Measurements from ENCODE around the gene PLCL1. TPM values are rescaled to one million over a fixed set of nuclear protein-coding genes. Genes with fewer than 3 reads are reported as not detected.

The PLCL1 gene
- total and polyA plus RNA-seq, 7 donors: 4.3 to 25.4 (median 12.6) TPM

GRCh38 chr2:197851451-197851850 is 47.1 kb downstream of the PLCL1 start:
- Histone ChIP-seq H3K9me3 (no peaks in the 10 kb centered on the region), H3K36me3 (ENCODE audit: insufficient read depth in 1 of 2, low read depth in 1 of 2) (no peaks in the 10 kb centered on the region), H3K27ac (peak overlapping the region; percentile 39), H3K4me3 (no peak overlapping the region), H3K4me1 (peaks cover 59% of the 10 kb centered on the region), H3K27me3 (ENCODE audit: insufficient read depth in 3 of 3, low read length in 2 of 3) (no peaks in the 10 kb centered on the region)
- peak; percentile 10 for TF ChIP-seq CTCF (IDR thresholded peaks at IDR 0.05)
- peak in 3 of 4 donors; percentile 55 to 64 (median 60) for ATAC-seq
- intact Hi-C loops (cut with DNase I): no loop called here
- 92 to 100% (median 93%) methylated on average over 1 of the region's 1 CpG for WGBS, 3 donors
- DNase-seq: no peak

DNA sequence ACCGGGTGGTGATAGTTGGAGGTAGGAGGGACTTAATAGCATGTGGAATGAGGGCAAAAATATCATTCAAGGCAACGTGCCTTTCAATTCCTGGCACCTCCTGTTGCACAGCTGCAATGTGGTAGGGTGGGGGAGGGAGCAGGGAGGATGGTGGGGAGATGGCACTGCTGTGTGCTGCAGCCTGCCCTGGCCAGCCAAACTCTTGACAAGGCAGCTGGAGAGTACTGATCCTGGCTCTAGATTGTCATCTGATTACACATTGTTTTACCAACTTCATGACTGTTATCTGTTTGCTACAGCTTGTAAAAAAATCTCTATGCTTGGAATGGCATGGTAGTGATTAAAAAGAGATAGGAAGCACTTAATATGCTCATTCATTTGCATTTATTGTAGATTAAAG is 47.7 kb downstream of the PLCL1 start:
- peaks cover 54% of the 10 kb centered on the region for H3K4me1 ChIP-seq
- intact Hi-C loops (cut with DNase I): no loop called here
- 15 to 23% (median 17%) methylated on average over 2 of the region's 2 CpGs for WGBS, 3 donors
- H3K36me3 ChIP-seq (ENCODE audit: insufficient read depth in 1 of 2, low read depth in 1 of 2): no peaks in the 10 kb centered on the region
- H3K27me3 ChIP-seq (ENCODE audit: insufficient read depth in 3 of 3, low read length in 2 of 3): no peaks in the 10 kb centered on the region
- peak overlapping the region; percentile 39 for H3K27ac ChIP-seq
- ATAC-seq (peak; percentile 82 to 94 (median 88)), DNase-seq (no peak)
- no peak overlapping the region for H3K4me3 ChIP-seq
- H3K9me3 ChIP-seq: no peaks in the 10 kb centered on the region
- no peak for TF ChIP-seq CTCF (IDR thresholded peaks at IDR 0.05)

- intact Hi-C loops (cut with DNase I): no loop called here
- Histone ChIP-seq H3K4me1 (peaks cover 40% of the 10 kb centered on the region), H3K27ac (no peak overlapping the region), H3K4me3 (no peak overlapping the region), H3K27me3 (ENCODE audit: insufficient read depth in 3 of 3, low read length in 2 of 3) (no peaks in the 10 kb centered on the region), H3K36me3 (ENCODE audit: insufficient read depth in 1 of 2, low read depth in 1 of 2) (no peaks in the 10 kb centered on the region), H3K9me3 (no peaks in the 10 kb centered on the region)
- WGBS, 3 donors: 67 to 79% (median 72%) methylated on average over 1 of the region's 1 CpG
- DNase-seq (no peak), ATAC-seq (no peak)
- TF ChIP-seq CTCF (IDR thresholded peaks at IDR 0.05): no peak
These were observed 49.2 kb downstream of the PLCL1 start for GRCh38 chr2:197853549-197853948.

GRCh38 chr2:197857476-197858107 is 53.2 kb downstream of the PLCL1 start:
- Histone ChIP-seq H3K27ac (no peak overlapping the region), H3K4me3 (no peak overlapping the region), H3K27me3 (ENCODE audit: insufficient read depth in 3 of 3, low read length in 2 of 3) (no peaks in the 10 kb centered on the region), H3K9me3 (no peaks in the 10 kb centered on the region), H3K4me1 (peaks cover 30% of the 10 kb centered on the region), H3K36me3 (ENCODE audit: insufficient read depth in 1 of 2, low read depth in 1 of 2) (no peaks in the 10 kb centered on the region)
- WGBS, 3 donors: 97 to 100% (median 100%) methylated on average over 1 of the region's 1 CpG
- ATAC-seq: no peak
- intact Hi-C loops (cut with DNase I): no loop called here
- no peak for TF ChIP-seq CTCF (IDR thresholded peaks at IDR 0.05)
- no peak for DNase-seq

- ATAC-seq (no peak), DNase-seq (no peak)
- whole genome bisulfite sequencing, 3 donors: 60 to 72% (median 72%) methylated on average over 3 of the region's 3 CpGs
- Histone ChIP-seq H3K27me3 (ENCODE audit: insufficient read depth in 3 of 3, low read length in 2 of 3) (no peaks in the 10 kb centered on the region), H3K9me3 (no peaks in the 10 kb centered on the region), H3K27ac (no peak overlapping the region), H3K4me3 (no peak overlapping the region), H3K36me3 (ENCODE audit: insufficient read depth in 1 of 2, low read depth in 1 of 2) (no peaks in the 10 kb centered on the region), H3K4me1 (peaks cover 23% of the 10 kb centered on the region)
- TF ChIP-seq CTCF (IDR thresholded peaks at IDR 0.05): no peak
- intact Hi-C loops (cut with DNase I): no loop called here
These were observed 54.3 kb downstream of the PLCL1 start for GRCh38 chr2:197858607-197859140.
